H9 (cell line): ENCODE data around the gene R3HCC1L. TPM values are rescaled to one million over a fixed set of nuclear protein-coding genes. Genes with fewer than 3 reads are reported as not detected.
"Not testable (repeated sequence)": the region's sequence is repeated elsewhere in the genome, so short reads cannot be mapped to it uniquely, and the experiment has no call there.

Experiments
- DNase-seq: peaks from one replicate; pipeline ENCODE4 v3.0.0-alpha.2; 2017
- H2AFZ ChIP-seq: one replicate; pipeline ENCODE4 v1.6.1; 2013; ENCODE audit warnings: mild to moderate bottlenecking, low read length, control low read depth, moderate library complexity
- H2AK5ac ChIP-seq: 2 replicates; pipeline ENCODE4 v1.6.1; 2013; ENCODE audit warnings: low read length, control low read depth, mixed read lengths; ENCODE audit not compliant: insufficient read length
- H2BK120ac ChIP-seq: one replicate; pipeline ENCODE4 v1.6.1; 2013; ENCODE audit warnings: low read depth, mild to moderate bottlenecking, low read length, control low read depth, inconsistent platforms; ENCODE audit not compliant: poor library complexity, severe bottlenecking
- H2BK12ac ChIP-seq: 2 replicates; pipeline ENCODE4 v1.6.1; 2013; ENCODE audit warnings: low read length, control low read depth, mixed read lengths, low read depth; ENCODE audit not compliant: insufficient read length
- H2BK15ac ChIP-seq: 2 replicates; pipeline ENCODE4 v1.6.1; 2013; ENCODE audit warnings: low read depth, low read length, control low read depth
- H2BK20ac ChIP-seq: one replicate; pipeline ENCODE4 v1.6.1; 2013; ENCODE audit warnings: low read depth, mild to moderate bottlenecking, low read length, control low read depth, inconsistent platforms; ENCODE audit not compliant: poor library complexity, severe bottlenecking
- H2BK5ac ChIP-seq: 2 replicates; pipeline ENCODE4 v1.6.1; 2013; ENCODE audit warnings: low read length, control low read depth, mixed read lengths; ENCODE audit not compliant: insufficient read length
- H3K14ac ChIP-seq: 2 replicates; pipeline ENCODE4 v1.6.1; 2013; ENCODE audit warnings: low read length, control low read depth; ENCODE audit not compliant: insufficient read depth
- H3K18ac ChIP-seq: 2 replicates; pipeline ENCODE4 v1.6.1; 2013; ENCODE audit warnings: low read depth, mild to moderate bottlenecking, mixed read lengths, low read length, control low read depth; ENCODE audit not compliant: insufficient read length
- H3K23ac ChIP-seq: 2 replicates; pipeline ENCODE4 v1.6.1; 2013; ENCODE audit warnings: low read length, control low read depth, mixed read lengths, low read depth; ENCODE audit not compliant: insufficient read length
- H3K23me2 ChIP-seq: 2 replicates; pipeline ENCODE4 v1.6.1; 2013; ENCODE audit warnings: low read depth, mild to moderate bottlenecking, mixed read lengths, low read length, control low read depth; ENCODE audit not compliant: insufficient read length, poor library complexity, severe bottlenecking
- H3K27ac ChIP-seq: 2 replicates; pipeline ENCODE4 v1.5.1; 2013; ENCODE audit warnings: low read length, control low read depth, mixed read lengths, low read depth; ENCODE audit not compliant: insufficient read length
- H3K27me3 ChIP-seq: 2 replicates; pipeline ENCODE4 v1.6.1; 2013; ENCODE audit warnings: low read length, control low read depth, inconsistent platforms; ENCODE audit not compliant: insufficient read depth
- H3K4ac ChIP-seq: 2 replicates; pipeline ENCODE4 v1.6.1; 2013; ENCODE audit warnings: low read depth, mild to moderate bottlenecking, control low read depth, inconsistent platforms, low read length, moderate library complexity
- H3K4me1 ChIP-seq: 2 replicates; pipeline ENCODE4 v1.6.1; 2013; ENCODE audit warnings: low read length, control low read depth, inconsistent platforms; ENCODE audit not compliant: insufficient read depth
- H3K4me2 ChIP-seq: 2 replicates; pipeline ENCODE4 v1.6.1; 2013; ENCODE audit warnings: low read length, control low read depth, mixed read lengths; ENCODE audit not compliant: insufficient read length, insufficient read depth
- H3K56ac ChIP-seq: 2 replicates; pipeline ENCODE4 v1.6.1; 2013; ENCODE audit warnings: low read depth, mild to moderate bottlenecking, mixed read lengths, low read length, control low read depth; ENCODE audit not compliant: insufficient read length
- H3K79me1 ChIP-seq: 2 replicates; pipeline ENCODE4 v1.6.1; 2013; ENCODE audit warnings: low read depth, mild to moderate bottlenecking, moderate library complexity, low read length, control low read depth, inconsistent platforms; ENCODE audit not compliant: insufficient read depth, poor library complexity, severe bottlenecking
- H3K79me2 ChIP-seq: 2 replicates; pipeline ENCODE4 v1.6.1; 2013; ENCODE audit warnings: low read length, control low read depth, inconsistent platforms; ENCODE audit not compliant: insufficient read depth
- H3K9ac ChIP-seq: 2 replicates; pipeline ENCODE4 v1.6.1; 2013; ENCODE audit warnings: low read length, control low read depth, mixed read lengths; ENCODE audit not compliant: insufficient read length; ENCODE audit errors: extremely low read depth
- H3K9me3 ChIP-seq: one replicate; pipeline ENCODE4 v1.6.1; 2013; ENCODE audit warnings: low read depth, low read length, inconsistent platforms; ENCODE audit not compliant: control insufficient read depth
- H3T11ph ChIP-seq: one replicate; pipeline ENCODE4 v1.6.1; 2013; ENCODE audit warnings: mild to moderate bottlenecking, low read length, control low read depth, inconsistent platforms
- H4K20me1 ChIP-seq: one replicate; pipeline ENCODE4 v1.6.1; 2013; ENCODE audit not compliant: control insufficient read depth, insufficient read length, insufficient read depth
- H4K5ac ChIP-seq: 2 replicates; pipeline ENCODE4 v1.6.1; 2013; ENCODE audit warnings: low read depth, mild to moderate bottlenecking, mixed read lengths, low read length, control low read depth; ENCODE audit not compliant: insufficient read length
- H4K8ac ChIP-seq: replicated peaks from 2 replicates; pipeline ENCODE4 v1.6.1; 2013; ENCODE audit warnings: low read length, control low read depth, mixed read lengths, low read depth; ENCODE audit not compliant: insufficient read length
- H4K91ac ChIP-seq: 2 replicates; pipeline ENCODE4 v1.6.1; 2013; ENCODE audit warnings: low read depth, mild to moderate bottlenecking, moderate library complexity, mixed read lengths, low read length, control low read depth; ENCODE audit not compliant: insufficient read length
- H3K27ac Mint-ChIP-seq, 3 experiments: 2 replicates in 2 of 3; 3 replicates in 1 of 3; pipeline ENCODE4 v1.8.0; 2020 to 2021; ENCODE audit warnings: mixed read lengths in 3 of 3, mild to moderate bottlenecking in 1 of 3, moderate library complexity in 1 of 3
- H3K27me3 Mint-ChIP-seq: 2 replicates; pipeline ENCODE4 v1.8.0; 2021; ENCODE audit warnings: low read depth, mild to moderate bottlenecking, moderate library complexity, mixed read lengths
- H3K36me3 Mint-ChIP-seq, 3 experiments: 2 replicates in 2 of 3; 3 replicates in 1 of 3; pipeline ENCODE4 v1.8.0; 2020 to 2021; ENCODE audit warnings: low read depth in 3 of 3, mixed read lengths in 3 of 3; ENCODE audit not compliant: insufficient read depth in 1 of 3
- H3K4me1 Mint-ChIP-seq, 2 experiments: 2 replicates each; pipeline ENCODE4 v1.8.0; 2020; ENCODE audit warnings: mixed read lengths in 2 of 2
- H3K4me3 Mint-ChIP-seq, 2 experiments: 2 replicates in 1 of 2; 3 replicates in 1 of 2; pipeline ENCODE4 v1.8.0; 2020 to 2021; ENCODE audit warnings: mild to moderate bottlenecking in 2 of 2, mixed read lengths in 2 of 2, moderate library complexity in 1 of 2
- H3K9me3 Mint-ChIP-seq, 2 experiments: 2 replicates in 1 of 2; 3 replicates in 1 of 2; pipeline ENCODE4 v1.8.0; 2020; ENCODE audit warnings: mild to moderate bottlenecking in 2 of 2, mixed read lengths in 2 of 2, moderate library complexity in 1 of 2
- WGBS: extraction: QIAGEN DNeasy Blood & Tissue Kit; methylation state at CpG from one replicate; pipeline ENCODE4 v1.1.7; 2013; ENCODE audit warnings: missing lambda C conversion rate, low lambda C conversion rate, mixed read lengths; ENCODE audit not compliant: insufficient read length; ENCODE audit errors: extremely low coverage; 5-methylcytosine and 5-hydroxymethylcytosine counted together
- total RNA-seq: library from RNA; stranded (reverse); gene quantifications from 2 replicates; pipeline ENCODE4 v1.2.1, GENCODE V29; 2021
- TF ChIP-seq, protein P1 (sequence below): fragments of 200-600 bp; sonication (generic); conservative IDR thresholded peaks from 3 replicates; pipeline ENCODE4 v1.8.0; 2021; ENCODE audit warnings: antibody characterized with exemption, mild to moderate bottlenecking

Gene R3HCC1L
- total RNA-seq, 1 experiment from 2014 or later = 18.5 TPM

DNA sequence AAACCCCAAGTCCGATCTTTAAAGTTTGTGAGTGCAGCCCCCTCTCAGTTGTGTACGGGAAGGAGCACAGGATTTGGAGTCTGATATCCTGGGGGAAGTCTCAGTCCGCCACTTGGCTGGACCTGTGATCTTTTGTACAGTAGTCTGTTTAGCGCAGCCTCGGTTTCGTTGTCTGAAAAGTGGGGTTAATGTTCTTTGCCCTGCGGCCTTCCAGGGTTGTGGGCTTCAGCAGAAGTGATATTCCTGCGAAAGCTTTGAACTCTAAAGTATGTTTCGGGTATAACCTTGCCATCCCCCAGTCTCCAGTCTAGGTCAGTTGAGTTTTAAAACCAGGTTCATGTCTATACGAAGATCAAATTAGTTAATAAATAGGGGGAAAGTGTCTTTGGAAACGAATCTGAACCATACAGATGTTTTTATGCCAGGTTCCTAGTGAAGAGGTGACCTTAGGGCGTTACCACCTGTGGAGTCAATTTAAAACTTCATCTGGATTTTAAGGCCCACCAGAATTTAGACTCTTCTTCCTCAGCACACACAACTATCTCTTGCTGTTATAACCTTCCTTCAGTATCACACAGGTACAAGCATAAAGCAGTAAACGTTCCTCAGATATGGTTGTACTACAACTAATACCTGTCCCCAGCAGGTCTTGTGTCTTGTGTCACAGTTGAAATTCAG lies 904 bp downstream of the R3HCC1L start:
- Histone ChIP-seq H2BK20ac (no peak overlapping the region), H3K9ac (peak overlapping the region; percentile 79), H3K56ac (no peak overlapping the region), H3T11ph (no peak overlapping the region), H2BK15ac (no peak overlapping the region), H3K9me3 (no peaks in the 10 kb centered on the region), H4K8ac (no peak overlapping the region), H2AK5ac (no peak overlapping the region), H3K4me2 (peak overlapping the region; percentile 77), H3K4ac (no peak overlapping the region), H3K18ac (no peak overlapping the region), H3K79me2 (peaks cover 4% of the 10 kb centered on the region; the same call in 1 of the 2 replicates), H2BK120ac (no peak overlapping the region), H3K23me2 (peaks cover 3% of the 10 kb centered on the region), H3K27me3 (no peaks in the 10 kb centered on the region), H3K4me1 (no peaks in the 10 kb centered on the region; the same call in 1 of the 2 replicates), H2AFZ (no peak overlapping the region), H4K91ac (no peak overlapping the region), H4K20me1 (no peaks in the 10 kb centered on the region), H3K14ac (no peak overlapping the region), H3K27ac (no peak overlapping the region), H2BK5ac (no peak overlapping the region), H4K5ac (no peak overlapping the region), H3K23ac (no peak overlapping the region), H2BK12ac (no peak overlapping the region), H3K79me1 (peaks cover 3% of the 10 kb centered on the region)
- WGBS = no CpG with 5 or more reads among the region's 13 CpGs
- peak overlapping the region; percentile 88 to 93 for H3K4me3 Mint-ChIP-seq
- TF ChIP-seq, protein P1, sequence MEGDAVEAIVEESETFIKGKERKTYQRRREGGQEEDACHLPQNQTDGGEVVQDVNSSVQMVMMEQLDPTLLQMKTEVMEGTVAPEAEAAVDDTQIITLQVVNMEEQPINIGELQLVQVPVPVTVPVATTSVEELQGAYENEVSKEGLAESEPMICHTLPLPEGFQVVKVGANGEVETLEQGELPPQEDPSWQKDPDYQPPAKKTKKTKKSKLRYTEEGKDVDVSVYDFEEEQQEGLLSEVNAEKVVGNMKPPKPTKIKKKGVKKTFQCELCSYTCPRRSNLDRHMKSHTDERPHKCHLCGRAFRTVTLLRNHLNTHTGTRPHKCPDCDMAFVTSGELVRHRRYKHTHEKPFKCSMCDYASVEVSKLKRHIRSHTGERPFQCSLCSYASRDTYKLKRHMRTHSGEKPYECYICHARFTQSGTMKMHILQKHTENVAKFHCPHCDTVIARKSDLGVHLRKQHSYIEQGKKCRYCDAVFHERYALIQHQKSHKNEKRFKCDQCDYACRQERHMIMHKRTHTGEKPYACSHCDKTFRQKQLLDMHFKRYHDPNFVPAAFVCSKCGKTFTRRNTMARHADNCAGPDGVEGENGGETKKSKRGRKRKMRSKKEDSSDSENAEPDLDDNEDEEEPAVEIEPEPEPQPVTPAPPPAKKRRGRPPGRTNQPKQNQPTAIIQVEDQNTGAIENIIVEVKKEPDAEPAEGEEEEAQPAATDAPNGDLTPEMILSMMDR = no peak
- peak overlapping the region in 2 of 3 experiments; percentile 70 to 87; a peak in 4 of 7 replicates for H3K27ac Mint-ChIP-seq
- H3K4me1 Mint-ChIP-seq = peaks cover 18 to 20% of the 10 kb centered on the region in 2 experiments
- DNase-seq = no peak
- peaks cover 12 to 19% of the 10 kb centered on the region in 2 experiments for H3K9me3 Mint-ChIP-seq
- H3K36me3 Mint-ChIP-seq = peaks cover 8 to 12% (median 8%) of the 10 kb centered on the region in 3 experiments
- H3K27me3 Mint-ChIP-seq = no peaks in the 10 kb centered on the region; the same call in 1 of the 2 replicates

DNA sequence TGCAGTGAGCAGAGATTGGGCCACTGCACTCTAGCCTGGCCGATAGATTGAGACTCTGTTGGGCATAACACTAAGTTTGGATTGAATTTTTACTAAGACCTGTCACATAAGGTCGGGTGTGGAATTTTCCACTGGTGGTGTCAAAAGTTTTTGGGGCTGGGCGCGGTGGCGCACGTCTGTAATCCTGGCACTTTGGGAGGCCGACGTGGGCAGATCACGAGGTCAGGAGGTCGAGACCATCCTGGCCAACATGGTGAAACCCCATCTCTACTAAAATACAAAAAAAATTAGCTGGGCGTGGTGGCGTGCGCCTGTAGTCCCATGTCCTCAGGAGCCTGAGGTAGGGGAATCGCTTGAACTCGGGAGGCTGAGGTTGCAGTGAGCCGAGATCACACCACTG lies 2.3 kb downstream of the R3HCC1L start:
- H2AK5ac ChIP-seq, H2BK12ac ChIP-seq, H3K27ac ChIP-seq, H3K23me2 ChIP-seq, H3K56ac ChIP-seq, H2BK20ac ChIP-seq, H3K9me3 ChIP-seq, H3K79me1 ChIP-seq, H4K20me1 ChIP-seq, H3K27me3 ChIP-seq, H2BK5ac ChIP-seq, H2BK120ac ChIP-seq, H3K27ac Mint-ChIP-seq, H2BK15ac ChIP-seq, H4K8ac ChIP-seq, H3K9ac ChIP-seq, H3K27me3 Mint-ChIP-seq, DNase-seq, H3K79me2 ChIP-seq, H3K4me1 ChIP-seq, H3K23ac ChIP-seq, H3K14ac ChIP-seq, H3K4ac ChIP-seq, H4K5ac ChIP-seq, H2AFZ ChIP-seq, H3K4me2 ChIP-seq, H3T11ph ChIP-seq, H3K18ac ChIP-seq, H4K91ac ChIP-seq: not testable (repeated sequence)
- Mint-ChIP-seq H3K36me3 (peaks cover 8 to 12% (median 8%) of the 10 kb centered on the region in 3 experiments), H3K4me3 (peak overlapping the region in 1 of 2 experiments; percentile 12; a peak in 1 of 5 replicates), H3K4me1 (peaks cover 17 to 18% of the 10 kb centered on the region in 2 experiments), H3K9me3 (peaks cover 12 to 17% of the 10 kb centered on the region in 2 experiments)
- WGBS = no CpG with 5 or more reads among the region's 16 CpGs
